ENCODE measurements around the gene FGF12. TPM values are rescaled to one million over a fixed set of nuclear protein-coding genes. Genes with fewer than 3 reads are reported as not detected.

FGF12 gene
- total RNA-seq, 1 donor from 2014 or later = 7.0 TPM

GRCh38 chr3:192161661-192162060, 565.7 kb downstream of the FGF12 start:
- H2AFZ ChIP-seq (replicated peaks) = no peak overlapping the region
- Mint-ChIP-seq H3K9me3 (peaks cover 6% of the 10 kb centered on the region), H3K4me3 (no peak overlapping the region), H3K27ac (no peak overlapping the region), H3K36me3 (peaks cover 21% of the 10 kb centered on the region), H3K4me1 (peaks cover 13% of the 10 kb centered on the region), H3K27me3 (ENCODE audit: insufficient read depth, low read depth) (no peaks in the 10 kb centered on the region)
- H3K9ac ChIP-seq = no peak overlapping the region
- H3F3A ChIP-seq (ENCODE audit: low read depth) = no peaks in the 10 kb centered on the region
- no peaks in the 10 kb centered on the region for H3K36me3 ChIP-seq
- H3K79me2 ChIP-seq (ENCODE audit: low read depth) = no peaks in the 10 kb centered on the region
- DNase-seq (ENCODE audit: low spot score) = no peak
- no peaks in the 10 kb centered on the region for H4K20me1 ChIP-seq (ENCODE audit: low read depth)
- H3K27me3 ChIP-seq = no peaks in the 10 kb centered on the region
- H3K4me2 ChIP-seq = peak overlapping the region; percentile 65
- no peak overlapping the region for H3K4me3 ChIP-seq
- no peak for TF ChIP-seq EZH2 (IDR thresholded peaks at IDR 0.05)
- TF ChIP-seq CTCF (IDR thresholded peaks at IDR 0.05) = no peak
- no peak for TF ChIP-seq EZH2phosphoT487 (IDR thresholded peaks at IDR 0.05)
- H3K9me3 ChIP-seq (ENCODE audit: low read depth) = no peaks in the 10 kb centered on the region
- H3K4me1 ChIP-seq = peaks cover 30% of the 10 kb centered on the region
- no peak overlapping the region for H3K27ac ChIP-seq

GRCh38 chr3:192156382-192156781, 571.0 kb downstream of the FGF12 start:
- Histone ChIP-seq H4K20me1 (ENCODE audit: low read depth) (no peaks in the 10 kb centered on the region), H3F3A (ENCODE audit: low read depth) (no peaks in the 10 kb centered on the region), H2AFZ (replicated peaks) (no peak overlapping the region), H3K27ac (no peak overlapping the region), H3K9ac (no peak overlapping the region), H3K4me2 (no peak overlapping the region), H3K36me3 (no peaks in the 10 kb centered on the region), H3K4me1 (peaks cover 9% of the 10 kb centered on the region), H3K79me2 (ENCODE audit: low read depth) (no peaks in the 10 kb centered on the region), H3K4me3 (no peak overlapping the region), H3K27me3 (no peaks in the 10 kb centered on the region), H3K9me3 (ENCODE audit: low read depth) (no peaks in the 10 kb centered on the region)
- peaks cover 8% of the 10 kb centered on the region for H3K9me3 Mint-ChIP-seq
- no peak overlapping the region for H3K4me3 Mint-ChIP-seq
- TF ChIP-seq CTCF (IDR thresholded peaks at IDR 0.05) (no peak), EZH2phosphoT487 (IDR thresholded peaks at IDR 0.05) (no peak), EZH2 (IDR thresholded peaks at IDR 0.05) (no peak)
- no peak for DNase-seq (ENCODE audit: low spot score)
- H3K27ac Mint-ChIP-seq = no peak overlapping the region
- peaks cover 19% of the 10 kb centered on the region for H3K36me3 Mint-ChIP-seq
- H3K27me3 Mint-ChIP-seq (ENCODE audit: insufficient read depth, low read depth) = no peaks in the 10 kb centered on the region
- H3K4me1 Mint-ChIP-seq = peaks cover 3% of the 10 kb centered on the region

- no peaks in the 10 kb centered on the region for H3K27me3 Mint-ChIP-seq (ENCODE audit: insufficient read depth, low read depth)
- peak overlapping the region; percentile 33 for H3K27ac Mint-ChIP-seq
- no peaks in the 10 kb centered on the region for H4K20me1 ChIP-seq (ENCODE audit: low read depth)
- no peak for TF ChIP-seq EZH2phosphoT487 (IDR thresholded peaks at IDR 0.05)
- no peak for TF ChIP-seq CTCF (IDR thresholded peaks at IDR 0.05)
- no peak for TF ChIP-seq EZH2 (IDR thresholded peaks at IDR 0.05)
- H3K27me3 ChIP-seq = no peaks in the 10 kb centered on the region
- peaks cover 9% of the 10 kb centered on the region for H3K4me1 ChIP-seq
- peaks cover 7% of the 10 kb centered on the region for H3K9me3 Mint-ChIP-seq
- H3K36me3 Mint-ChIP-seq = peaks cover 16% of the 10 kb centered on the region
- no peak overlapping the region for H3K9ac ChIP-seq
- H3K36me3 ChIP-seq = no peaks in the 10 kb centered on the region
- H3F3A ChIP-seq (ENCODE audit: low read depth) = no peaks in the 10 kb centered on the region
- H3K4me2 ChIP-seq = peak overlapping the region; percentile 79
- H3K9me3 ChIP-seq (ENCODE audit: low read depth) = no peaks in the 10 kb centered on the region
- H3K79me2 ChIP-seq (ENCODE audit: low read depth) = no peaks in the 10 kb centered on the region
- H3K4me3 ChIP-seq = peak overlapping the region; percentile 47
- H2AFZ ChIP-seq (replicated peaks) = peak overlapping the region; percentile 87
- peak overlapping the region; percentile 66 for H3K4me3 Mint-ChIP-seq
- no peak overlapping the region for H3K27ac ChIP-seq
- peaks cover 3% of the 10 kb centered on the region for H3K4me1 Mint-ChIP-seq
- DNase-seq (ENCODE audit: low spot score) = no peak
These were observed 572.1 kb downstream of the FGF12 start for GRCh38 chr3:192155194-192155593.
